Measurements from ENCODE around the gene LSAMP. TPM values are rescaled to one million over a fixed set of nuclear protein-coding genes. Genes with fewer than 3 reads are reported as not detected.
A peak's percentile ranks its signal among the peaks of the same experiment; 100 is the strongest.

LSAMP gene
- polyA plus RNA-seq, 1 of the 3 experiments (the other 2 are of a cell fraction), result 6.6 TPM

DNA sequence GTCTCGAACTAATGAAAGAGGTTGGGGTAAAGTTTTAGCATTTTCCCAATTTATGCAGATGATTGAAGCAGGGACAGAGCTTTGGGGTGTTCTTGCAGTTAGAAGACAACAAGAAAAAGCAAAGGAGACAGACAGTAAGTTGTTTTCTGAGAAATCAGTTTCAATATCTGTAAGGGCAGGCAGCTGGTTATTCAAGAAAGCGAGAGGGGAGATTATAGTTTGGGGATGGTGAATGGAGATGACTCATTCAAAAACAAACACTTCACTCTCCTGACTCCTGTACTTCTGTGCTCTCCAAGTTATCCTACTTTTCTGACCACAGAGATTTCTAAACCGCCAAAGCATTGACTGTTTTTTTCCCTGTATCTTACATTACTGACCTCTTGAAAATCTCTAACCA is 469.9 kb downstream of the LSAMP start:
- Histone ChIP-seq H3K9me2 (no peaks in the 10 kb centered on the region), H3K4me2 (no peak overlapping the region; the same call in 1 of the 2 replicates)
- CTCF ChIA-PET, result interaction anchor here (1.0 kb wide), 1 partner anchor 11 kb away, joined by 3 read pairs; no protein-coding TSS in a partner anchor

DNA sequence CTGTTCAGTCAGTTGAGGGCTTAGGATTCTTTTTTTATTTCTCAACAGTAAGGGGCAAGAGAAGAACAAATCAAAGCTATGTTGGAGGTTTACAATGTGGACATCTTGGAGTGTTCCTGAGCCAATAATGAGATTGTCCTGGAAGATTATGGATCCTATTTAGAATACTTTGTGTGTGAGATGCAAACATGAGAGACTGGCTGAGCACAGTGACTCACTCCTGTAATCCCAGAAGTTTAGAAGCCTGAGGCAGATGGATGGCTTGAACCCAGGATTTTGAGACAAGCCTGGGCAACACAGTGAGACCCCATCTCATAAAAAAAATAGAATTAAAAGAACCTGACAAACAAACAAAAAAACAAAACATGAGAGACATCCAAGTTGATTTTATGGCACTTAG is 470.3 kb downstream of the LSAMP start:
- Histone ChIP-seq H3K4me1 (ENCODE audit: control insufficient read depth in 1 of 2, insufficient read depth in 2 of 2, low read depth in 1 of 2, low read length in 1 of 2) (peaks cover 0 to 12% of the 10 kb centered on the region in 2 experiments; a peak in 2 of 4 replicates), H3K9me3 (no peaks in the 10 kb centered on the region), H3K79me2 (ENCODE audit: insufficient read depth) (no peaks in the 10 kb centered on the region), H2AFZ (ENCODE audit: low read depth) (no peak overlapping the region), H3K9me2 (no peaks in the 10 kb centered on the region), H4K20me1 (ENCODE audit: insufficient read depth) (no peaks in the 10 kb centered on the region), H3F3A (replicated peaks; ENCODE audit: insufficient read depth) (no peaks in the 10 kb centered on the region), H3K27ac (ENCODE audit: low read depth in 2 of 2, low read length in 1 of 2) (0 out of 4 replicates have a peak overlapping the region, but pooled peaks of 1 of the 2 experiments have one; percentile 3), H3K4me2 (no peak overlapping the region; the same call in 1 of the 2 replicates), H3K4me3 (ENCODE audit: low read depth in 2 of 2, low read length in 1 of 2) (no peak overlapping the region), H3K9ac (no peak overlapping the region), H3K27me3 (ENCODE audit: insufficient read depth) (no peaks in the 10 kb centered on the region), H3K36me3 (replicated peaks in 1 of 2; ENCODE audit: control insufficient read depth in 1 of 2, insufficient read depth in 2 of 2, low read length in 1 of 2) (no peaks in the 10 kb centered on the region)
- POLR2A ChIA-PET, result no interaction called here
- no peak for DNase-seq
- no peak for TF ChIP-seq GATA2 (CRISPR knock-in tag; IDR thresholded peaks at IDR 0.05)
- TF ChIP-seq YY1 (IDR thresholded peaks at IDR 0.05; ENCODE audit: low read depth), result no peak
- TF ChIP-seq TEAD4 (IDR thresholded peaks at IDR 0.05; ENCODE audit: borderline replicate concordance, insufficient read depth), result no peak
- no peak for TF ChIP-seq FOXM1 (IDR thresholded peaks at IDR 0.05; ENCODE audit: low read depth)
- TF ChIP-seq NRF1 (IDR thresholded peaks at IDR 0.05; ENCODE audit: low read depth, low read length), result no peak
- TF ChIP-seq CHD2 (IDR thresholded peaks at IDR 0.05; ENCODE audit: low read length, partially characterized antibody), result no peak
- no peak for TF ChIP-seq EP300 (IDR thresholded peaks at IDR 0.05; ENCODE audit: borderline replicate concordance in 1 of 2, low read depth in 1 of 2, low read length in 1 of 2)
- no peak for TF ChIP-seq MEF2A (IDR thresholded peaks at IDR 0.05; ENCODE audit: borderline replicate concordance, low read depth)
- TF ChIP-seq GABPA (IDR thresholded peaks at IDR 0.05; ENCODE audit: low read depth), result no peak
- no peak for TF ChIP-seq FOSL2 (IDR thresholded peaks at IDR 0.05; ENCODE audit: borderline replicate concordance, low read depth)
- no peak for TF ChIP-seq SIN3A (IDR thresholded peaks at IDR 0.05; ENCODE audit: borderline replicate concordance, low read depth, low read length)
- TF ChIP-seq RAD21 (IDR thresholded peaks at IDR 0.05; ENCODE audit: low read length), result no peak
- TF ChIP-seq, protein P1, sequence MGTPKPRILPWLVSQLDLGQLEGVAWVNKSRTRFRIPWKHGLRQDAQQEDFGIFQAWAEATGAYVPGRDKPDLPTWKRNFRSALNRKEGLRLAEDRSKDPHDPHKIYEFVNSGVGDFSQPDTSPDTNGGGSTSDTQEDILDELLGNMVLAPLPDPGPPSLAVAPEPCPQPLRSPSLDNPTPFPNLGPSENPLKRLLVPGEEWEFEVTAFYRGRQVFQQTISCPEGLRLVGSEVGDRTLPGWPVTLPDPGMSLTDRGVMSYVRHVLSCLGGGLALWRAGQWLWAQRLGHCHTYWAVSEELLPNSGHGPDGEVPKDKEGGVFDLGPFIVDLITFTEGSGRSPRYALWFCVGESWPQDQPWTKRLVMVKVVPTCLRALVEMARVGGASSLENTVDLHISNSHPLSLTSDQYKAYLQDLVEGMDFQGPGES (IDR thresholded peaks at IDR 0.05; ENCODE audit: low read depth, low read length), result no peak
- TF ChIP-seq JUND (IDR thresholded peaks at IDR 0.05), result no peak
- TF ChIP-seq RCOR1 (IDR thresholded peaks at IDR 0.05; ENCODE audit: low read length), result no peak
- CTCF ChIA-PET, result interaction anchor here (1.0 kb wide), 1 partner anchor 11 kb away, joined by 3 read pairs; no protein-coding TSS in a partner anchor

More for the DNA sequence above, 469.9 kb downstream of the LSAMP start:
- H3K4me3 ChIP-seq (ENCODE audit: low read depth in 2 of 2, low read length in 1 of 2), result no peak overlapping the region
- H3K36me3 ChIP-seq (replicated peaks in 1 of 2; ENCODE audit: control insufficient read depth in 1 of 2, insufficient read depth in 2 of 2, low read length in 1 of 2), result no peaks in the 10 kb centered on the region
- H3K27ac ChIP-seq (ENCODE audit: low read depth in 2 of 2, low read length in 1 of 2), result 0 out of 4 replicates have a peak overlapping the region, but pooled peaks of 1 of the 2 experiments have one; percentile 3
- no peaks in the 10 kb centered on the region for H3K9me3 ChIP-seq
- no peaks in the 10 kb centered on the region for H3F3A ChIP-seq (replicated peaks; ENCODE audit: insufficient read depth)
- peaks cover 0 to 12% of the 10 kb centered on the region in 2 experiments; a peak in 2 of 4 replicates for H3K4me1 ChIP-seq (ENCODE audit: control insufficient read depth in 1 of 2, insufficient read depth in 2 of 2, low read depth in 1 of 2, low read length in 1 of 2)
- H3K9ac ChIP-seq, result no peak overlapping the region
- no peaks in the 10 kb centered on the region for H4K20me1 ChIP-seq (ENCODE audit: insufficient read depth)
- no peaks in the 10 kb centered on the region for H3K27me3 ChIP-seq (ENCODE audit: insufficient read depth)
- no peak overlapping the region for H2AFZ ChIP-seq (ENCODE audit: low read depth)
- no peak for DNase-seq
- 76% methylated on average over 3 of the region's 3 CpGs for WGBS (ENCODE audit: low lambda C conversion rate)
- POLR2A ChIA-PET, result no interaction called here
- TF ChIP-seq TCF12 (IDR thresholded peaks at IDR 0.05) (peak; percentile 14; the same call in 1 of the 2 replicates), EZH2phosphoT487 (IDR thresholded peaks at IDR 0.05; ENCODE audit: borderline replicate concordance, low read depth) (no peak), FOSL2 (IDR thresholded peaks at IDR 0.05; ENCODE audit: borderline replicate concordance, low read depth) (peak; percentile 46; the same call in 1 of the 2 replicates), JUND (IDR thresholded peaks at IDR 0.05) (peak; percentile 48; the same call in 1 of the 2 replicates)
- H3K79me2 ChIP-seq (ENCODE audit: insufficient read depth), result no peaks in the 10 kb centered on the region

Data from SK-N-SH (cell line).